GM19395 (cell line): Measurements from ENCODE around the gene ADAM19.

Source experiments
- ATAC-seq: cut with Tn5 transposase; IDR thresholded peaks from one replicate; pipeline ENCODE4 v1.9.1; 2021; ENCODE audit warnings: mild to moderate bottlenecking, moderate library complexity; ENCODE audit not compliant: unreplicated experiment

ADAM19 gene

DNA sequence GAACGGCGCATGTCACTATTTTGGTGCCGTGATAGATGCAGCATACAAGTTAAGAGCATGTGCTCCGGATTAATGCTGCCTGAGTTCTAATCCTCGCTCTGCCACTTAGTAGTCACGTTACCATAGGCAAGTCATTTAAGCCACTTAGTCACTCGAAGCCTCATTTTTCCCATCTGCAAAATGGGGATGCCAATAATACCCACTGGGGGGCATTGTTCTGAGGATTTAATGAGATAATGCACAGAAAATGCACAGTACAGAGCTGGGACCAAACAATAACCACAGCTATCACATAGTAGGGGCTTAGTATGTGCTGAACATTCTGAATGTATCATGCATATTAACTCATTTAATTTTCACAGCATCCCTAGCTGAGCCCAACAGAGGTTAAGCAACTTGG lies 106.5 kb downstream of the ADAM19 start:
- no peak for ATAC-seq

DNA sequence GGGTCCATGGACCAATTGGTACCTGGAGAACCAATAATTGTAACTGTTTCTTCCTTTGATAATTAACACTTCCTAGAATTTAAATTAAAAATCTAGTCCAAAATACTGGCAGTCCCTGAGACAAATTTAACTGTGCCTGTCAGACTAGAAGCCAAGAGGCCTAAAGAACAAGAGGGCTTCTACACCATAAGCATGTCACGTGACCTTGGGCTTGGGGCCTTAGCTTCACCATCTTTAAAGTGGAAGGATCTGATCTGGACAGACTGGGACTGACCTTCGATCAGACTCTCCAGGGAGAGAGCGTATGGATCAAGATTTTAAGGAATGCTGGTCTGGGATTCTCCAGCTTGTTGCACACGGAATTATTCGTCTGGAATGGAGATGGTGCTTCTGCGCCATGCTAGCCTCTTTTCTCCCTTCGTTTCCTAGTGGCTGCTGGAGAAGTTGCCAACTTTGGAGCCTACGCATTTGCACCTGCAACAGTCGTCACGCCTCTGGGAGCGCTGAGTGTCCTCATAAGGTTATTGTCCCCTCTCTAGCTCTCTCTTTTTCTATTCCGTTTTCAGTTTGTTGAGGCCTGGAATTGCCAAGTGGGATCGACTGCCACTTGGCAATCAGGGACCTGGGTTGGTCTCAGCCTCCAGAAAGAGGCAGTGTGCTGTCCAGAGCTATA lies 107.1 kb downstream of the ADAM19 start:
- no peak for ATAC-seq

DNA sequence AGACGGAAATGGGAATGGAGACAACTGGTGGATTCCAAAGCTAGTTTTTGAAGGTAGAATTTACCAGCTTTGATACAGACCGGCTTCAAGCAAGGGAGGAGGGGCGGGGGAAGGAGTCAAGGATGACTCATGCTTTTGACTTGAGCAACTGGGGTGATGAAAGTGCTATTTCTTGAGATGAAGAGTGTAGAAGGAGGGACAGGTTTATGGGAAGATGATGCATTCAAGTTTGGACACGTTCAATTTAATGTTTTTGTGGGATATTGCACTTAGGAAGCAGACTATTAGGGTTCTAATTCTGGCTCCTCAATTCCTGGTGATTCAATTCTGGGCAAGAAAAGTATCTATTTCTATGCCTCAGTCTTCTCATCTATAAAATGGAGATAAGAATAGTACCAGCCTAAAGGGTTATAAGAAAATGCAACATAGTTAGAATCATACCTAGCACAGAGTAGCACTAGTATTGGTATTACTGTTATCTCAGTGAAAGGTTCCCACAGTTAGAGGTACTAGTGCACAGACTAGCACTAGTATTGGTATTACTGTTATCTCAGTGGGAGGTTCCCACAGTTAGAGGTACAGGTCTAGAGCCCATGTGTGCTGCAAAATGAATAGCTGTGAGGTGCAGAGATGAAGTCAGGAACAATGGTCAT lies 110.9 kb downstream of the ADAM19 start:
- ATAC-seq: peak; percentile 93

DNA sequence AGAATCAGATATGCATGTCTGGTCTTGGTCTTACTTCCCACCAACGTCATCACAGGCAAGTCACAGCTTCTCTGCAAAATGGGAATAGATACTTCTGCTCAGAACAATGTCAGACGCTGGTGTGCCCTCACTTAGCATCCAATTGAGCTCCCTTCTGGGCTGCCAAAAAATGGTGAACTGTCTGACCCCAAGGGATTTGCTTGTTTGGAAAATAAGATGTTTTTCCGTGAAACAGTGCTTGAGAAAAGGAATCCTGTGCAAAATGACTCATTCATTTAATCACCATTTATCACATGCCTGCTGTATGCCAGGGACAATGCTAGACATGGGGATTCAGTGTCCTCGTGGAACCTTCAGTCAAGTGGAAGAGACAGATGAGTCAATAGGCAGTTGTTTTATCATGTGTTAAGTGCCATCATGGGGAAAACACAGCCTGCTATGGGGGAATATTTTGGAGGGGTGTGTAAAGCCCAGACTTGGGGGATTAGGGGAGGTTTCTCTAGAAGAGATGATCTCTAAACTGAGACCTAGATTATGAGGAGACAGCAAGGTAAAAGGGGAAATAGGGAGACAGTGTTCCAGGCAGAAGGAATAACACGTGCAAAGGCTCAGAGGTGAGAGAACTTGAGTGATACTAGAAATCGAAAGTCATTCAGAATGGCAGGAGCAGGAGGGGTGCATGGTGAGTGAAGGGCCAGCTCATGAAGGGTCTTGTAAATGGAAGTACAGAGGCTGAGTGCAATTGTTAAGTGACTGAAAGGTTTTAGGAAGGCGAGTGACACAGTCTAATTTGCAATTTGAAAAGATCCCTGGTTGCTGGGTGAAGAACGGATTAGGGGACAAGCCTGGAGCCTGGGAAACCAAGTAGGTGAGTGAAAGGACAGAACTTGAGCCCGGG lies 111.7 kb downstream of the ADAM19 start:
- no peak for ATAC-seq

DNA sequence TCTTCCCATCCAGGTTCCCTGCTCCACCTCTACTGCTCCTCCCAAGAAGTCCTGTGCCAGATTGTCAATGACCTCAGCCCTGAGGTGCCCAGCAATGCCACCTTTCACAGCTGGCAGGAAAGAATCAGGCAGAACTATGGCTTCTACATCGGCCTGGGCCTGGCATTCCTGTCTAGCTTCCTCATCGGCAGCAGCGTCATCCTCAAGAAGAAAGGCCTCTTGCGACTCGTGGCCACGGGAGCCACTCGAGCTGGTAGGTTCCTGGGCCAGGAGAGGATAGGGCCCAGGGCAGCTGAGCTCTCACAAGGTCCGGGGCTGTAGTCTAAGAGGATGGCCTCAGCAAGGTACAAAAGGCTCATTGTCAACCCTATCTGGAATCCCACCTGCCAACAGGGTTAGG lies 112.5 kb downstream of the ADAM19 start:
- no peak for ATAC-seq

DNA sequence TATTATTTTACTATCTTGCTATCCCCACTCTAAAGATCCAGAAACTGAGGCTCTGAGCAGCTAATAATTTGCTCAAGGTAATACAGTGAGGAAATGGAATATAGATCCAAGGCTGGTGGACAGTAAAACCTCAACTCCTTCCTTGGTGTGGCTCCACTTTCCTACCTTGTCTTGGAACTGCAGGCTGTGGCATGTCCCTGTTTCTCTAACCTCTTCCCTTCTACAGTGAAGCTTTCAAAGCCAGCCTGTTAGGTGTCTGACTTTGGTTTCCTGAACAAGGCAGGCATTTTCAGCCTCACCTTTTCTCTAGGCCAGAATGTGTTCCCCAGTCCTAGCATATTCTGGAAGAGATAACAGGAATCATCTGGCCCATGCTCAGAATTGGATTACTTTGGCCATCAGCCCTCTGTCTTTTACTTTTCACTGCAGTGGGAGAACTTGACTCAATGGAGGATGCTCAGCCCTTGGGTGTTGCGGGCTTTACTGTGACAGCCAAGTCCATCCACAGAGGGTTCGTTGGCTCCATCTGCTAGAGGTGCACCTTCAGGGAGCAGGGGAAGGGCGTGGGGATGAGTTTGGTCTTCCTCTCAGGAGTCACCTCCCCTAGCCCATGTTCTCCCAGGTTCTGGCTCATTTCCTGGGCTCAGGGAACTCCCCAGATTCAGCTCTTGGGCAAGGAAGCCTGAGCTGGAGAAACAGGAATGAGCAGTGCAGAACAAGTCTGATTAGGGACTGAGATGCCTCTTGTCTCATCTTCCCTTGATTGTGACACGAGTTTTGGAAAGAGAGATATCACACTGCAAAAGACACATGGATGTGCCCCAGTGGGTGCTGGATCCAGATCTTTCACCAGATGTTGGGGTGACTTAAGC lies 114.4 kb downstream of the ADAM19 start:
- ATAC-seq: no peak

DNA sequence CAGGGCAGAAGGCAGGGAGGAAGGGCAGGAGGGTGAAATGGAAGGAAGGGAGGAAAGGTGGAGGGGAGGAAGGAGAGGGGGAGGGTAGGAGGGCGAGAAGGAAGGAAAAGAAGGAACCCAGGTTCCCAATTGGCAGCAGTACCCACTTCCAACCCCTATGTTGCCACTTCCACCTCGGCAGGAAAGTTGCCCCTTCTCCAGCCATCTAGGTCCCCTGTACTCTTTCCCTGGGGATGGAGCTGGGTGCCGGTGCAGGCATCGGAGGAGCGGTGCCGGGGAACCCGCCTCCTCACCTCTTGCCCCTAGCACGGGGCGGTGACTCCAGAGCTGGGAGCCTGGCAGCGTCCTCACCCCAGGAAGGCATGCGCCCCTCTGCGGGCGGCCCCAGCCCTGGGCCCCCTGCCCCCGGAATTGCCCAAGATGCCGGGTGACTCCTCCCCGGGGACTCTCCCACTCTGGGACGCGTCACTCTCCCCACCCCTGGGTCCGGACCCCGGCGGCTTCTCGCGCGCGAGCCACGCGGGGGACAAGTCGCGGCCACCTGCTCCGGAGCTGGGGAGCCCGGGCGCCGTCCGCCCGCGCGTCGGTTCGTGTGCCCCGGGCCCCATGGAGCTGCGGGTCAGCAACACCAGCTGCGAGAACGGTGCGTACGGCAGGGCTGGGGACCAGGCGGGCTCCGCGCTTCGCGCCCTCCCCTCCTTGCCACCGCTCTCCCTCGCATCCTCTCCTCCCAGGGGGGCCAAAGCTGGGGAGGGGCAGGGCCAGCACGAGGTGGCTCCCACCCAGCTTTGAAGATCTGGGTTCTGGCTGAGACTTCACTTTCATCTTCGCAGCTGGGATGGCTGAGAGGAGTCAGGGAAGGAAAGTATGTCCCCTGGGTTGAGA lies 115.6 kb downstream of the ADAM19 start, which contains the start of gene NIPAL4:
Gene NIPAL4, plus strand, starts transcription at position 499 of the 885 bp plus-strand sequence. Its CDS starts 108 bp downstream, at position 607.
- no peak for ATAC-seq

DNA sequence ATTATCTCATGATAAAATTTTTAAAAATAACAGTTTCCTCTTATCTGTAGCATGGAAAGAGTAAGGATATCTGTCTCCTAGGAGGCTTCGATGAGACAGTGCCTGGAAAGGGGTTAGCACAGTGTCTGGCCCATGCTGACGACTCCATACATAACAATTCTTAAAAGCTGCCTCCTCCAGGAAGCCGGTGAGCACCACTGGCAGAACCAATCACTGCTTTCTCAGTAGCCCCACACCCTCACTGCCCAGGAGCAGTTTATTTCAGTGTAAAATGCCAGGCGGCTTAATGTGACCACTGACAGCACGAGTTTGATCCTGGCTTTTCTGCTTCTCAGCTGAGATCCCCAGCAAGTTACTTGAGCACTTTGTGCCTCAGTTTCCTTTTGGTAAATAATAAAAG lies 116.7 kb downstream of the ADAM19 start:
- no peak for ATAC-seq

DNA sequence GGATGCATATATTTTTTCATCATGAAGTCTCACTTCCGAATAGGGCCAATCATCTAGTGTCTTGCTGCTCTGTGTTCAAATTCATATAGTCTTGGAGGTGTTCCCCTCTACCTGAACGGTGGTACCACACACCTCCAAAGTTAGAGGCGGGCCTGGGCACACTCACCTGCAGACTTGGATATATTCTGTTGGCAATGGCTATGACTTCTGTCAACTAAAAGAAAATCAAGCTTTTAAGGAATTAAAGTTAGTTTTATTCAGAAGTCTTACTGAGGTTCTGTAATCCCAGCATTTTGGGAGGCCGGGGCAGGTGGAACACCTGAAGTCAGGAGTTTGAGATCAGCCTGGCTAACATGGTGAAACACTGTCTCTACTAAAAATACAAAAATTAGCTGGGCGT lies 118.2 kb downstream of the ADAM19 start:
- ATAC-seq: no peak

DNA sequence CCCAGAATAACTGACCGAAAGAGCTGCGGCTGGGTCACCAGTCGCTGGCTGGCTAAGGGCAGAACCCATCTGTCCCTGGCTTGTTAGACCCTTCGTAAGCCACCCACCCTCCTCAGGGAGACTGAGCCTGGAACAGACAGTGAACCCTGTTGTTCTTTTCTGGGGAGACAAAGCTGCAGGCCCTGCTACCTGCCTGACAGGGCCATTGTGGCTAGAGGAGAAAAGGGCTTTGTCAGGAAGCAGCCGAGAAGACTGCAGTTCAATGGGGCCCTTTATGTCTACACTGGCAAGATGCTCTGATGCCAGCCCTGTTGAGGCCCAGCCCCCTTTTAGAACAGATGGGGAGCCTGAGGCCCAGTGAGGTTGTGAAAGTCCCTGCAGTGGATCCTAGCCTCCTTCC lies 119.3 kb downstream of the ADAM19 start:
- ATAC-seq: no peak

DNA sequence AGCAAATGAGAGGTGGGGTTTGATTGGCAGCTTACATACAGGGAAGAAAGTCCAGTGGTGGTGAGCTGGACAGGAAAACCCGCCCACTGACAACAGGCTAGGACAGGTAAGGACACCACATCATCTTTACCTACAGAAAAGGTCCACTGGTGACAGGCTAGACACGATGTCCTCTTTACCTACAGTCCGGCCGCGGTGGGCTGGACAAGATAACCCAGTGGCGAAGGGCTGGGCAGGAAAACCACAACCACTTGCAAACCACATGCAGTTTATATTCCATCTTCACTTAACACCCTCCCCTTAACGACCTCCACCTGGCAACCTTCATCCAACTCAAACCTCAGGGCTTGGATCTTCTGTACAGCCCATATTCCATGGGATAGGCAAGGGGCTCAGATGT lies 120.5 kb downstream of the ADAM19 start:
- no peak for ATAC-seq

DNA sequence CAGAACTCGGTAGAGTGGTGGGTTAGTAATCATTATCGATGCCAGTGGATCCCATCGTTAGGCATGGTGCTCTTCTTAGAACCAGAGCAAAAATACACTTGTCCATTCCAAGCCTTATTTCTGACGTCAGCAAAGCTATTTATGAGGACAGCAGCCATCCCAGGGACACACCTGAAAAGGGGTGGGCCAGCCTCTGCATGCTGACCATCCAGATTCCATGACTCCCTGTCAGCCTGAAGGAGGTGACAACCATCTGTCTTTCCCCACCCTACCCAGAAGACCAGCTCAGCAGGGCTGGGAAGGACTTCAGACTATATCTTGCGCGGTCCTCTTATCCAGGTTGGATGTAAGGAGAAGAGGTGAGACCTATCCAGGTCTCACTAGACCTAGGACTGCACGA lies 121.3 kb downstream of the ADAM19 start:
- no peak for ATAC-seq

DNA sequence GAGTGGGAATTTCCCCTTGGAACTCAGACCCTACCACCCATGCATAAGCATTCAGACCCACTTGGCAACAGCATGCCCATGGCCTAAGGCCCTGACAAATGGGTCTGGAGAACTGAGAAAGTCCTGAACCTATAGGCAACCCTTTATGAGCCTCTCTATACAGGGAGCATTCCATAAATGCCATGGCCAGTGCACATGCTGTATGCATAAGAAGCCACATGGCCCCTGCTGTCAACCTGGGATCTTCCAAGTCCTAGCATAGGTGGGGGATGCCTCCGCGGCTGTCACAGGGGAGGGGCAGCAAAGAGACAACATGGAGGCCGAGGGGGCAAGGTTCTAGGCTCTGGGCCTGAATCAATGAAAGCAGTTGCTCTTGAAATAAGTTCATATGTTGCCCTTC lies 123.8 kb downstream of the ADAM19 start:
- ATAC-seq: no peak

DNA sequence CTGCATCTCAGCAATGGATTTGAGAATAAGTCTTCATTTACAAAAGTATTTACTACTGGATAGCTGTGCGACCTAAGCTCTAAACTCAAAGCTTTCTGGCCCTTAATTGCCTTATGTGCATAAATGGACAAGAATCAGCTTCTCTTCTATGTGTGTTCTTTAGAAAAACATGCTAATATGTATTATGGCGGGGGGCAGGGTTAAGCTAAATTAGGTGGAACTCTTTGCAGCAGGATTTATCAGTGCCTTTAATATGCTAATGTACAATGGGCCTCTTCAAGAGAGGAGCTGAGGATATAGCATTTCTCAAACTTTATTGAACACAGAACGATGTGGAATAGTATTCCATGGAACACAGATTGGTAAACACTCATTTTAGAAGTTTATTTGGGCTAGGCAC lies 125.6 kb downstream of the ADAM19 start:
- no peak for ATAC-seq

DNA sequence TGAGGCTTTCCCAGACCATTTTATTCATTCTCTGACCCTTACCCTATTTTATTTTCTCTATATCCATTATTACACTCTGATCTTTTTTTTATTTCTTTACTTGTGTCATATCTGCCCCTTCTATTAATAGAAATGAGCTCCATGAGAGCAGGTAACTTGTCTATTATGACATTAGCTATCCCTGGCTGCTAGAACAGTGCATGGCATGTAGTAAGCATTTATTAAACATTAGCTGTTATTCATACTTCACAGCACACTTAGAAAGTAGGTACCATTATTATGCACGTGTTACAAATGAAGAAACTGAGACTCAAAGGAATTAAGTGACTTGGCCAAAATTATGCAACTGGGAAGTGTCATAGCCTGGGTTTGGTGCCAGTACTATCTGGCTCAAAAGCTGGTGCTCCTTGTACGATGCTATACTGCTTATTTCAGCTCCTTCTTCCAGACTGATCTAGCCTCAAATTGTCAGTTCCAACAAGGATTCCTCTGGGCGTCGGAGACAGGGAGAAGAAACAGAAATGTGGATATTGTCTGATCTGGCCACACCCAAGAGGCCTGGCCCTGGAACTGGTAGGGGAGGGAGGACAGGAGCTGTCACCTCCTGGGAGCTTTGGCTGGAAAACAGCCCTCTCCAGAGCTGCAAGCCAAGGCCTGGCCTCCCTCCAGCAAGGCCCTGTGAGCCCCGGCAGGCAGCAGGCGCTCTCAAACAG lies 126.4 kb downstream of the ADAM19 start:
- no peak for ATAC-seq

DNA sequence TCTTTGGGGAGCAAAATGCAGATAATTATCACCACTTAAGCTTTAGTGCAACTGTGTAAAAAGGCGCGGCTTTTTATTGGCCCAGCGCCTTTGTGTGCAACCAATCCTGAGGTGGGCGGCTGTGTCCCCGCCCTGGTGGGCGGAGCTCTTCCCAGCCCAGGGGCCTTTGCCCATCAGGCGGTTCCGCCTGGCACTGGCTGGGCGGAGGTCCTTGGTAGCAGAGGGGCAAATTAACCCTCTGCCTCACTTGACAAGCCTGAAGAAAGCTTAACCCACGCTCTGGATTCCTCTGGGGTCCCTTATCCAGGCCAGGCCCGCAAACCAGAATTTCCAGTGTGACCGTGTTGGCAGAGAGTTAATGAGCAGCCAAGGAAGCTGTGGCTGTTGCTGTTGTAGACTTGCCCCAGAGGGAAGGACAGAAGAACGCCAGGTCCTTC lies 128.4 kb downstream of the ADAM19 start:
- ATAC-seq: no peak

DNA sequence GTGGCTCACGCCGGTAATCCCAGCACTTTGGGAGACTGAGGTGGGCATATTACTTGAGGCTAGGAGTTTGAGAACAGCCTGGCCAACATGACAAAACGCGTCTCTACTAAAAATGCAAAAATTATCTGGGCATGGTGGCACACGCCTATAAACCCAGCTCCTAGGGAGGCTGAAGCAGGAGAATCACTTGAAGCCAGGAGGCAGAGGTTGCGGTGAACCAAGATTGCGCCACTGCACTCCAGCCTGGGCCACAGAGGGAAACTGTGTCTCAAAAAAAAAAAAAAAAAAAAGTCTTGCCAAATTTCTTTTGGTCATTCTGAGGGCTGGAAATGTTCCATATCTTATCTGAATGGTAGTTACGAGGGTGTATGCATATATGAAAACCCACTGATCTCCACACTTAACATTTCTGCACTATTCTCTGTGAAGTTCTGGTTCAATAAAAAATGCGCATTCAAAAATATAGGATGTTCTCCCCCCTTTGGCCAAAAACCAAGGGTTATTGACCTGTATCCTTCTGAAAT lies 129.1 kb downstream of the ADAM19 start:
- no peak for ATAC-seq

DNA sequence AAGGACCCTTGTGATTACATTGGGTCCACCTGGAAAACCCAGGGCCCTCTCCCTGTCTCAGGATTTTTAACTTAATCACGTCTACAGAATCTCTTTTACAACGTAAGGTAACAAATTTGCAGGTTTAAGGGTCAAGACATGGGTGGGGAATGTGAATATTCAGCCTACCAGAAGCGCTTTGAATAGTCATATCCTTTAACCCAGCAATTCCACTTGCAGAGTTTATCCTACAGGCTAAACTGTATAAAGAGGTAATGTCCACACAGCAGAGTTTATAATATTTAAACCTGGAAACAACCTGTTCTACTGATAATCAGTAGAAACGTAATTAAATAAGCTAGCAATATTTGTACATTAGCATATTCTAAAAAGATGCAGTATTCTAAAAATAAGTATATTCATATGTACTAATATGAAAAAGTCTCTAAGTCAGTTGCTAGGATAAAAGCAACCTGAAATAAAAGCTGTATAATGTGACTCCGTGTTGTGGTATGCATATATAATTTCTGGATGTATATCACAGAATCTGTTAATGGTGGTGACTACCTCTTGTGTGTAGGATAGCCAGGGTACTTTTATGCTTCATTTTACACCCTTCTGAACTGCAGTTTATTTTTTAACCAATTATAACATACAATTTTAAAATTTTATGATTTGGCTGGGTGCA lies 129.7 kb downstream of the ADAM19 start:
- ATAC-seq: no peak
